Lung (tissue), 16 donors: Measurements from ENCODE around the gene KCNIP2. TPM values are rescaled to one million over a fixed set of nuclear protein-coding genes. Genes with fewer than 3 reads are reported as not detected.

Source experiments
- ATAC-seq: fragments of 200-7000 bp; cut with Tn5 transposase; one replicate; pipeline ENCODE4 v1.9.1; 2020; ENCODE audit warnings: moderate number of reproducible peaks; ENCODE audit not compliant: insufficient read depth, low FRiP score
- DNase-seq, 3 donors: peaks; one replicate each; pipeline ENCODE4 v3.0.0-alpha.2; 2013 to 2017
- H3K27ac ChIP-seq, 2 donors: one replicate each; pipeline ENCODE4 v1.5.1; 2013; ENCODE audit warnings: mild to moderate bottlenecking in 2 of 2, moderate library complexity in 2 of 2, control low read depth in 1 of 2, inconsistent platforms in 1 of 2, low read depth in 1 of 2, low read length in 1 of 2
- H3K27me3 ChIP-seq, 3 donors: one replicate each; pipeline ENCODE4 v1.5.1; 2013; ENCODE audit warnings: low read length in 2 of 3; ENCODE audit not compliant: control insufficient read depth in 3 of 3, insufficient read depth in 3 of 3
- H3K36me3 ChIP-seq, 4 donors: one replicate each; pipeline ENCODE4 v1.5.1; 2013; ENCODE audit warnings: low read length in 4 of 4, mild to moderate bottlenecking in 1 of 4, moderate library complexity in 1 of 4; ENCODE audit not compliant: control insufficient read depth in 4 of 4, insufficient read depth in 4 of 4
- H3K4me1 ChIP-seq, 5 donors: one replicate each; pipeline ENCODE4 v1.5.1; 2013; ENCODE audit warnings: low read length in 5 of 5, mild to moderate bottlenecking in 2 of 5, moderate library complexity in 1 of 5; ENCODE audit not compliant: control insufficient read depth in 5 of 5, insufficient read depth in 5 of 5
- H3K4me3 ChIP-seq: one replicate; pipeline ENCODE4 v1.5.1; 2013; ENCODE audit warnings: mild to moderate bottlenecking, control low read depth, moderate library complexity
- H3K9ac ChIP-seq, 2 donors: one replicate each; pipeline ENCODE4 v1.5.1; 2013; ENCODE audit warnings: low read length in 2 of 2, control low read depth in 1 of 2; ENCODE audit not compliant: insufficient read depth in 1 of 2
- H3K9me3 ChIP-seq, 4 donors: one replicate each; pipeline ENCODE4 v1.5.1; 2013; ENCODE audit warnings: low read length in 3 of 4, mild to moderate bottlenecking in 1 of 4, moderate library complexity in 1 of 4; ENCODE audit not compliant: control insufficient read depth in 4 of 4, insufficient read depth in 3 of 4
- WGBS, 2 donors: extraction: QIAGEN DNeasy Blood & Tissue Kit; methylation state at CpG; one replicate each; pipeline ENCODE4 v1.1.7; 2013; 5-methylcytosine and 5-hydroxymethylcytosine counted together
- long read RNA-seq, 5 donors: transcript quantifications; one replicate each; lab custom pipeline, GENCODE V29; 2026
- polyA plus RNA-seq, 2 donors: library from polyadenylated mRNA; stranded (reverse); fragments of 200-250 nt; gene quantifications; one replicate each; pipeline ENCODE4 v1.2.1, GENCODE V29; 2013
- total RNA-seq, 2 donors: library from RNA; depleted of rRNA in 1 of 2; stranded (reverse); fragments of >200 nt in 1 of 2; gene quantifications; one replicate each; pipeline ENCODE4 v1.2.1, GENCODE V29; 2014 to 2021
- TF ChIP-seq, protein P1 (sequence below): IDR thresholded peaks from 2 replicates; pipeline ENCODE4 v1.5.1; 2012; ENCODE audit warnings: mild to moderate bottlenecking; ENCODE audit errors: control extremely low read depth, extremely low read depth
- donor health status: control.
- donor health status: control.
- donor health status: Bipolar disorder and iron deficiency.
- donor health status: healthy.
- donor health status: DM: yes; HTN: yes; CAD: no.

The KCNIP2 gene
- total RNA-seq (1 to 10 TPM; 2.6 to 3.1 TPM), polyA plus RNA-seq (1 to 10 TPM in 1 of 2 donors, under 1 TPM in 1; 0.37 to 1.6 TPM)
- long read RNA-seq, donor 1 = 0 reads
- long read RNA-seq, donor 2 = 0 reads
- long read RNA-seq, donor 3 = 0 reads
- long read RNA-seq, donor 4, partial matches to known transcripts = 0 of 1 reads
- long read RNA-seq, donor 4, other reads (novel, unspliced or antisense) = 0 of 1 reads
- long read RNA-seq, donor 5 = 0 reads

DNA sequence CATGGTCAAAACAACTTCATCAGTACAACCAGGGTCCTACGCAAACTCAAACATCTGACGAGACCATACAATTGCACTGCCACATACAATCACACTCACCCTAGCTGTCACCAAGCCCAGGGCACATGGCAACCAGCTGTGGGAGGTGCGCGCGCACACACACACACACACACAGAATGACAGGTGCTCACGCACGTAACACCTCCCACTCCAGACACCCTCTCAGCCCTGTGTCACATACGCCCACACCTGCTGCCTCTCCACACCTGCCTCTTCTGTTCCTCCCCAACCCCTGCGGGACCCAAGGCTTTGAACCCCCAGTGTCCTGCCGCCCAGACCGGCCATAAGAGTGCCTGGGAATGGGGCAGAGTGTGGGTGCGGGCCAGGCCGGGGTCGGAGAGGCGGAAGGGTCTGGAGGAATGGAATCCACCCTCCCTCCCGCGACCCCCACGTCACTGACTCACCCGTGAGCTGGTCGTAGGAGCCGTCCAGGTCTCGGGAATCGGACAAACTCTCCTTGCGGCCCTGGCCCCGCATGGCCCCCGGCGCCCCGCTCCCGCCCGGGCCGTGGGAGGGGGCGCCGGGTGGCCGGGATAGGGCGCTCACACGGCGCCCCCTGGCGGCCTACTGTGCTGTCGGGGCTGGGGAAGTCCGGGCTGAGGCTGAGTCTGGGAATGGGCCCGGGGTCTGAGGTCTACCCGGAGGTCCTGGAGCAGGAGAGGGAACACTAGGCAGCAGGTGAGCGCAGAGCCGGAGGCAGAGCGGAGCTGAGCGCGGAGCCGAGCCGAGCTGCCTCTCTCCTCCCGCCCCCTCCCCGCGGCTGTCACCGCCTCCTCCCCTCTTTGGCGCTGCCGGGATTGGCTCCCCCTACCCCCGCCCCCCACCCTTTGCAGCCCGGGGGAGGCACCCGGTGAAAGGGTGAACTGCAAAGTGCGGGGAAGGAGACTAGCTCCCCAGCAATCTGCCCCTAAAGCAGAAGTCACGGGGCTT lies at the start of gene KCNIP2:
Gene KCNIP2 (minus strand): TSS at position 769 of the 990 bp plus-strand sequence. CDS start 232 bp downstream, at position 537.
- ATAC-seq (no peak), DNase-seq (no peak)
- peaks cover 0 to 2% (median 0%) of the 10 kb centered on the region in 3 donors for H3K27me3 ChIP-seq
- no peak within 1 kb of the TSS for H3K9ac ChIP-seq
- TF ChIP-seq, protein P1, sequence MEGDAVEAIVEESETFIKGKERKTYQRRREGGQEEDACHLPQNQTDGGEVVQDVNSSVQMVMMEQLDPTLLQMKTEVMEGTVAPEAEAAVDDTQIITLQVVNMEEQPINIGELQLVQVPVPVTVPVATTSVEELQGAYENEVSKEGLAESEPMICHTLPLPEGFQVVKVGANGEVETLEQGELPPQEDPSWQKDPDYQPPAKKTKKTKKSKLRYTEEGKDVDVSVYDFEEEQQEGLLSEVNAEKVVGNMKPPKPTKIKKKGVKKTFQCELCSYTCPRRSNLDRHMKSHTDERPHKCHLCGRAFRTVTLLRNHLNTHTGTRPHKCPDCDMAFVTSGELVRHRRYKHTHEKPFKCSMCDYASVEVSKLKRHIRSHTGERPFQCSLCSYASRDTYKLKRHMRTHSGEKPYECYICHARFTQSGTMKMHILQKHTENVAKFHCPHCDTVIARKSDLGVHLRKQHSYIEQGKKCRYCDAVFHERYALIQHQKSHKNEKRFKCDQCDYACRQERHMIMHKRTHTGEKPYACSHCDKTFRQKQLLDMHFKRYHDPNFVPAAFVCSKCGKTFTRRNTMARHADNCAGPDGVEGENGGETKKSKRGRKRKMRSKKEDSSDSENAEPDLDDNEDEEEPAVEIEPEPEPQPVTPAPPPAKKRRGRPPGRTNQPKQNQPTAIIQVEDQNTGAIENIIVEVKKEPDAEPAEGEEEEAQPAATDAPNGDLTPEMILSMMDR = no peak
- peak within 1 kb of the TSS in 1 of 2 donors; percentile 74 for H3K27ac ChIP-seq
- WGBS, 2 donors = 35 to 38% methylated on average over 44 to 60 of the region's 60 CpGs
- no peak within 1 kb of the TSS for H3K4me3 ChIP-seq
- peaks cover 0 to 14% (median 6%) of the 10 kb centered on the region in 5 donors for H3K4me1 ChIP-seq
- no peaks in the 10 kb centered on the region for H3K9me3 ChIP-seq
- peaks cover 0 to 10% (median 2%) of the 10 kb centered on the region in 4 donors for H3K36me3 ChIP-seq

DNA sequence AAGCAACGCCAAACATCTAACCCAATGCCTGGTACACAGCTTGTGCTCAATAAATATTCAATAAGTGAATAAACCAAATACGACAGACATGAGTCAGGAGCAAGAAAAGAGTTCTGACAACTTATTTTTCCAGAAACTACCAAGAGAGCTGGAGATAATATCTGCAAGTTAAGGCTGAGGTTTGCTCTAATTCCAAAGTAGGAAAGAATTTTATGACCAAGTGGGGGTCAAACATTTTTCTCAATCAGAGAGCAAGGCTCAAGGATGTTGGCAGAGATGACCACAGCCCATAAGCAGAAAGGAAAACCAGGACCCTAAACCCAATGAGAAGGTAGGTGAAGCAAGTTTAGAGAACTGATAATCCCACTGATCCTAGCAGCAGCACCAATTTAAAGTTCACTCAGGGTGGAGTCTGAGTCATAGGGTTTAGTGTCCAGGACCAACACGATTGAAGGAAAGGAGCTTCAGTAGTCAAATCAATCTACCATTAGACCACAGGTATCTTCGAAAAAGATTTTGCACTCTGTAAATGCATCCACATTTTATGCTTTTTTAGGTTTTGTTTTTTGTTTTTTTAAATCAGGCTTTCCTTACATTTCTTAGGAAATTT lies 49.3 kb upstream of the KCNIP2 start:
- no peak for ATAC-seq
- Histone ChIP-seq H3K4me3 (no peak overlapping the region), H3K36me3 (peaks cover 0 to 4% (median 1%) of the 10 kb centered on the region in 4 donors), H3K9me3 (no peaks in the 10 kb centered on the region), H3K27me3 (no peaks in the 10 kb centered on the region), H3K27ac (no peak overlapping the region), H3K9ac (no peak overlapping the region), H3K4me1 (peaks cover 0 to 11% (median 0%) of the 10 kb centered on the region in 5 donors)
- TF ChIP-seq, protein P1 = no peak
- no peak for DNase-seq
- 92 to 96% methylated on average over 4 of the region's 4 CpGs for WGBS, 2 donors

DNA sequence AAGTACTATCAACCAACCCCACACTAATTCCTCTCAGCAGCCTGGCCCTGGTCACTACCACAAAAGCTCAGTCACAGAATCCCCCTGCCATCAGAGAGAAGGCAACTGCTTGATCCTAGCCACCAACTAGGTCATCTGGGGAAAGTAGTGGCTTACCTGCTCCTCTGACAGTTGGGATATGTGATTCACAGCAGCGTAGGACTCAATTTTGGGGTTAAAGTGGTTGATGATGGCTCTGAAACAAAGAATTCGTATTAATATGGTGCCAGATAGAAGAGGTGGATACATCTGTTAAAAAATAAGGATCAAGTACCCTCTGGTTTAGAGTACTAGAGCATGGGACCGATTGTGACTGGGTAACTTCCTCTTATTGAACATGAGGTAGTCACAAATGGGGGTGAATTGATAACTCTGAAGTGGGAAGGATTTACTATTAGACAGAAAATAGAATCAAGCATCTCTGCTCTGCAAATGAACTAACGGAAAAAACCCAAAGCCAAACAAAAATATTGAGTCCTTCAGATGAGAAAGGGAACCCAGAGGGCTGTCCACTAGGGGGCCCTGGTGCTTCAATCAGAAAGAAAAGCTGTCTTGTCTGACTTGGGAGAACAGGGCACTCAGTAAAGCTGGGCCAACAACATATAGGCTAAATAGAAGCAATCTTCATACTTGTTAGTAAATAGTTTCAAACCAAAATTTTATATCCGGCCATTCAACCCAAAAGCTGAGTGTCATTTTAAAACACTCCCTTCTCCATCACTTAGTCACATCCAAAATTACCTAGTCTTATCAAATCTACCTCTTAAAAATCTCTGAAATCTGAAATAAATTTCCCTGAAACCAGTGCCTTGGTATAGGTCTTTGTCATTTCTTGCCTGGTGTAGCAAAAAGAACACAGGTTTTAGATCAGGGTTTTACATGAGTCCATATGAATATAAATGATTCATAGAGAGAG lies 45.9 kb upstream of the KCNIP2 start:
- Histone ChIP-seq H3K4me3 (no peak overlapping the region), H3K9ac (no peak overlapping the region), H3K9me3 (no peaks in the 10 kb centered on the region), H3K36me3 (peaks cover 0 to 6% (median 1%) of the 10 kb centered on the region in 4 donors), H3K27ac (no peak overlapping the region), H3K27me3 (no peaks in the 10 kb centered on the region), H3K4me1 (peaks cover 0 to 6% (median 0%) of the 10 kb centered on the region in 5 donors)
- ATAC-seq (no peak), DNase-seq (peak; percentile 70 to 75 (median 75))
- TF ChIP-seq, protein P1 = peak; percentile 58
- WGBS, 2 donors = 66 to 74% methylated on average over 5 of the region's 5 CpGs
